OCI-LY7 (cell line): Measurements from ENCODE around the gene ELN. TPM values are rescaled to one million over a fixed set of nuclear protein-coding genes. Genes with fewer than 3 reads are reported as not detected.

Experiments
- BruUV-seq: library from RNA; stranded (reverse); fragments of 400-500 nt; replicated peaks from 2 replicates; lab custom pipeline; 2021; lab: Mats Ljungman, UMichigan
- CTCF ChIA-PET: fragments of 300-600 bp; sonication (Branson Sonifier 250); formaldehyde crosslinking; loops from one replicate; lab custom pipeline; 2022; ENCODE audit warnings: antibody characterized with exemption; ENCODE audit not compliant: unreplicated experiment; lab: Charles Lee
- POLR2A ChIA-PET: fragments of 300-600 bp; sonication (Branson Sonifier 250); formaldehyde crosslinking; loops from one replicate; lab custom pipeline; 2022; ENCODE audit warnings: antibody characterized with exemption; lab: Charles Lee
- DNase-seq: peaks from one replicate; pipeline ENCODE4 v3.0.0-alpha.2; 2015; ENCODE audit warnings: low spot score
- H2AFZ ChIP-seq: fragments of 200-600 bp; sonication (generic), shearing (Covaris generic); 2 replicates; pipeline ENCODE4 v1.6.1; 2014; ENCODE audit warnings: mild to moderate bottlenecking, antibody characterized with exemption, low read length, moderate library complexity
- H3K27ac ChIP-seq: fragments of 200-600 bp; sonication (generic); 2 replicates; pipeline ENCODE4 v1.5.1; 2014; ENCODE audit warnings: mixed run types, low read depth, mild to moderate bottlenecking, moderate library complexity, low read length, inconsistent platforms; ENCODE audit not compliant: poor library complexity, severe bottlenecking
- H3K36me3 ChIP-seq: fragments of 200-600 bp; sonication (generic); 2 replicates; pipeline ENCODE4 v1.6.1; 2014; ENCODE audit warnings: mild to moderate bottlenecking, antibody characterized with exemption, low read length, moderate library complexity, mixed read lengths; ENCODE audit not compliant: insufficient read depth
- H3K4me1 ChIP-seq: fragments of 200-600 bp; sonication (generic); 2 replicates; pipeline ENCODE4 v1.5.1; 2014; ENCODE audit warnings: mild to moderate bottlenecking, low read length; ENCODE audit not compliant: insufficient read depth, poor library complexity, severe bottlenecking
- H3K4me2 ChIP-seq: fragments of 200-600 bp; sonication (generic); 2 replicates; pipeline ENCODE4 v1.6.1; 2014; ENCODE audit warnings: mild to moderate bottlenecking, low read length
- H3K4me3 ChIP-seq: fragments of 200-600 bp; sonication (generic); 2 replicates; pipeline ENCODE4 v1.5.1; 2014; ENCODE audit warnings: mild to moderate bottlenecking, low read depth, low read length; ENCODE audit not compliant: poor library complexity, severe bottlenecking
- H3K79me2 ChIP-seq: fragments of 200-600 bp; sonication (generic); 2 replicates; pipeline ENCODE4 v1.6.1; 2016; ENCODE audit warnings: low read depth, mild to moderate bottlenecking, low read length, moderate library complexity, mixed read lengths; ENCODE audit not compliant: insufficient read depth
- H3K9me2 ChIP-seq: fragments of 200-600 bp; sonication (generic); 2 replicates; pipeline ENCODE4 v1.6.1; 2016; ENCODE audit warnings: mild to moderate bottlenecking, low read length, mixed read lengths; ENCODE audit not compliant: insufficient read depth
- H3K9me3 ChIP-seq: fragments of 200-600 bp; sonication (generic); 2 replicates; pipeline ENCODE4 v1.6.1; 2014; ENCODE audit warnings: mild to moderate bottlenecking, mixed run types, low read length, mixed read lengths
- H4K20me1 ChIP-seq: fragments of 200-600 bp; sonication (generic); 2 replicates; pipeline ENCODE4 v1.6.1; 2014; ENCODE audit warnings: mild to moderate bottlenecking, antibody characterized with exemption, low read length, moderate library complexity, mixed read lengths; ENCODE audit not compliant: insufficient read depth
- CTCF ChIP-seq: fragments of 200-600 bp; sonication (generic); conservative IDR thresholded peaks from 2 replicates; pipeline ENCODE4 v1.5.1; 2014; ENCODE audit warnings: mild to moderate bottlenecking, antibody characterized with exemption, low read length, moderate library complexity, mixed read lengths
- EZH2phosphoT487 ChIP-seq: fragments of 200-600 bp; sonication (generic); IDR thresholded peaks from 2 replicates; pipeline ENCODE4 v1.6.1; 2018; ENCODE audit warnings: low read depth, borderline replicate concordance, mild to moderate bottlenecking, mixed run types, antibody characterized with exemption, low read length, moderate library complexity, mixed read lengths
- intact Hi-C: fragments of 100-400 bp; cut with micrococcal nuclease; formaldehyde crosslinking; loops from one replicate; pipeline ENCODE4 v1.10.0; 2022; ENCODE audit not compliant: unreplicated experiment
- total RNA-seq, 2 experiments: library from RNA; depleted of rRNA in 1 of 2; stranded (reverse); fragments of >200 nt in 1 of 2; shearing (Covaris generic) in 1 of 2; gene quantifications; 2 replicates each; pipeline ENCODE4 v1.2.3, GENCODE V29; 2014 to 2022

ELN gene
- total RNA-seq, 2 experiments from 2014 or later = not detected

GRCh38 chr7:73997056-73997455, 30.9 kb upstream of the ELN start:
- no peak overlapping the region for H3K4me3 ChIP-seq
- H3K4me2 ChIP-seq = no peak overlapping the region
- DNase-seq = no peak
- H4K20me1 ChIP-seq = no peaks in the 10 kb centered on the region
- H3K79me2 ChIP-seq = no peaks in the 10 kb centered on the region
- H3K9me3 ChIP-seq = 0 out of 2 replicates have a peak, but pooled peaks cover 6% of the 10 kb centered on the region
- H3K27ac ChIP-seq = no peak overlapping the region
- H3K9me2 ChIP-seq = no peaks in the 10 kb centered on the region
- ChIA-PET CTCF (interaction anchor here (0.5 kb wide), 1 partner anchor 193 kb away, joined by 5 read pairs; no protein-coding TSS in a partner anchor), POLR2A (interaction anchor here (0.6 kb wide), 1 partner anchor 183 kb away, joined by 3 read pairs; no protein-coding TSS in a partner anchor)
- no peak overlapping the region for H2AFZ ChIP-seq
- intact Hi-C loops = no loop called here
- H3K36me3 ChIP-seq = no peaks in the 10 kb centered on the region
- BruUV-seq = no TSS peak
- TF ChIP-seq CTCF (no peak), EZH2phosphoT487 (no peak)
- no peaks in the 10 kb centered on the region for H3K4me1 ChIP-seq

DNA sequence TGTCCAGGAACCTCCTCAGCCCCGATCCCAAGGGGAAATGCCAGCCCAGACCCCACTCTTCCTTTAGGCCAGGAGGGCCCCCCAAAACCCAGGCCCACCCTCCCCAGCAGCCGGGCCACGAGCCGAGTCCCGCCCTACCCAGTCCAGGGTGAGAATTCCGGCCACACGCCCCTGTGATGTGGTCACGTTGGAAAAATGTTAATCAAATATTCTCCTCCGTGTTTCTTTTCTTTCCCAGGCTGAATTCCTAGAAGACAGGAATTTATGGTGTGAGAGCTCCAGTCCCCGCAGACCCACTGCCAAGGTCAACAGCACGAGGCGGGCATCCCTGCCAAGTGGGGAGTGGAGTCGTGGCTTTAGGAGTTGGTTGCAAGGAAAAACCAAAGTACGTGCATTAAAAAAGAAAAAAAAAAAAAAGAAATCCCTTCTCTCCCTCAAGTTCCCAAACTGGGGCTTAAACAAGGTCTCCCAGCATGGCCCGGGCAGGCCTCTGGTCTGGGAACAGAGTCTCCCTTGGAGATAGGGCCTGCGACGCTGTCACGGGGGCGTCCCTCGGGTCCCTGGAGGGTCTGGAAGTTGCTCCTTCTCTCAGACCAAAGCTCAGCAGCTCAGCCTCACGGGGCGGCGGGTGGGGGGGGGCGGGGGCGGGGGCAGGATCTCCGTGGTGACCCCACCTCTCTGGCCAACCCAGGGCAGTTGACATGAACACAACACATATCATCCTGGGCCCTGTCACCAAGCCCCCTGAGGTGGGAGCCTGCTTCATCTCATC, 28.1 kb upstream of the ELN start:
- no peaks in the 10 kb centered on the region for H3K9me2 ChIP-seq
- H3K9me3 ChIP-seq = 0 out of 2 replicates have a peak, but pooled peaks cover 6% of the 10 kb centered on the region
- intact Hi-C loops = no loop called here
- DNase-seq = no peak
- CTCF ChIA-PET = interaction anchor here (0.6 kb wide), 1 partner anchor 75 kb away, joined by 3 read pairs; no protein-coding TSS in a partner anchor
- no peak for TF ChIP-seq EZH2phosphoT487
- no peak for TF ChIP-seq CTCF
- no peaks in the 10 kb centered on the region for H3K4me1 ChIP-seq
- H3K36me3 ChIP-seq = no peaks in the 10 kb centered on the region
- no TSS peak for BruUV-seq
- H2AFZ ChIP-seq = no peak overlapping the region
- no peak overlapping the region for H3K4me2 ChIP-seq
- POLR2A ChIA-PET = interaction anchor here (0.6 to 0.7 kb wide), 2 partner anchors 83 to 372 kb away, joined by 3 read pairs; no protein-coding TSS in a partner anchor
- H3K4me3 ChIP-seq = no peak overlapping the region
- H3K27ac ChIP-seq = no peak overlapping the region
- H4K20me1 ChIP-seq = no peaks in the 10 kb centered on the region
- H3K79me2 ChIP-seq = no peaks in the 10 kb centered on the region
